ENCODE measurements around the gene TUB.

DNA sequence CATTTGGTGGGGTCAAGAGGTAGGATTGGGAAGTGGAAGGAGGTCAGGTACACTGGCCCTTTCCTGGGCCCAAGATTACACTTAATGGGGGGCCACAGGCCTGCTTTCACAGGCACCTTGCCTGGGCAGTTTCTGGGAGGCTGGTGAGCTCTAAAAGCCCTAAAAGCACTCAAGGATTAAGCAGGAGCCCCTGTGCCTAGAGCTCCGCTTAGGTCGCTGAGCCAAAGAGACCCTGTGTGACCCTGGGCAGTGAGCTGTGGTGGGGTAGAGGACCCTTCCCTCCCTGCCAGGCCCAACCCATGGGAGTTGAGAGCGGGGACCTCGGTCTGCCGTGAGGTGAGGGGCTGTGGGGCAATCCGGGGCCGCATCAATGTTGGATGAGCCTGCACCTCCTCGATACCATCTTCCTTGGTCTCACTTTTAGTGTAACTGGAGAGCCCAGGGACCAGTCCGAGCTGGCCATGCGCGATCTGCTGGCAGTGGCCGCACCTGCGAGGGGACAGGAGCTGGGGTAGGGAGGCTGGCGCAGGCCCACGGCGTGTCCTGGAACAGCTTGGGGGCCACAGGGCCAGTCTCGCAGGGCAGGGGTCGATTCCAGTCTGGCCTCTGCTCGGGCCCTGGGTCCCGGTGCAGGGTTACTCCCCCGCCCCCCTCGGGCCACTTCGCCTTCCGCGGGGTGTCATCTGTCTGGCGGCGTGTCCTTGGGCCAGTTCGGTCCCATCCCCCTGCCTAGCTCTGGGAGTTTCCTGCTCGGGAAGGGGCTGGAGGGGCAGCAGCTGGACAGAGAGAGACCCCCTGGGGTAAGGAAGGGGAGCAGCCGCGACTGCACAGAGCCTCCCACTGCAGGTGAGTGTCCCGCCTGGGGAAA lies 49.5 kb upstream of the TUB start:
- TF ChIP-seq MXI1 (IDR thresholded peaks at IDR 0.05; ENCODE audit: low read depth, low read length): no peak
- TF ChIP-seq, protein P1, sequence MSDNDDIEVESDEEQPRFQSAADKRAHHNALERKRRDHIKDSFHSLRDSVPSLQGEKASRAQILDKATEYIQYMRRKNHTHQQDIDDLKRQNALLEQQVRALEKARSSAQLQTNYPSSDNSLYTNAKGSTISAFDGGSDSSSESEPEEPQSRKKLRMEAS (IDR thresholded peaks at IDR 0.05; ENCODE audit: low read depth): no peak
- TF ChIP-seq CTCF (IDR thresholded peaks at IDR 0.05): no peak
- no peak for TF ChIP-seq SMC3 (IDR thresholded peaks at IDR 0.05; ENCODE audit: low read depth, low read length)
- TF ChIP-seq TAF1 (IDR thresholded peaks at IDR 0.05; ENCODE audit: borderline replicate concordance, low read depth, low read length): no peak
- TF ChIP-seq POLR2AphosphoS5 (IDR thresholded peaks at IDR 0.05; ENCODE audit: low read depth, low read length): no peak
- TF ChIP-seq ZBTB33 (IDR thresholded peaks at IDR 0.05; ENCODE audit: borderline replicate concordance, low read depth): no peak
- TF ChIP-seq YY1 (IDR thresholded peaks at IDR 0.05; ENCODE audit: low read depth): no peak
- no peak for TF ChIP-seq NRF1 (IDR thresholded peaks at IDR 0.05; ENCODE audit: low read depth, low read length)

Measured in SK-N-SH (cell line).